Aorta (tissue), 5 donors: ENCODE results near the gene RNF224. TPM values are rescaled to one million over a fixed set of nuclear protein-coding genes. Genes with fewer than 3 reads are reported as not detected.

ENCODE experiments used
- ATAC-seq: fragments of 200-7000 bp; cut with Tn5 transposase; one replicate; pipeline ENCODE4 v1.9.1; 2022; ENCODE audit warnings: moderate library complexity; ENCODE audit not compliant: low FRiP score
- DNase-seq, 2 donors: peaks; one replicate each; pipeline ENCODE4 v3.0.0-alpha.2; 2020
- H3K27ac ChIP-seq, 2 donors: one replicate each; pipeline ENCODE4 v1.5.1; 2013; ENCODE audit warnings: low read length in 2 of 2, mild to moderate bottlenecking in 2 of 2, moderate library complexity in 2 of 2, control low read depth in 1 of 2, inconsistent platforms in 1 of 2, low read depth in 1 of 2
- H3K27me3 ChIP-seq, 2 donors: one replicate each; pipeline ENCODE4 v1.6.1; 2013; ENCODE audit warnings: control low read depth in 1 of 2, low read length in 1 of 2, mild to moderate bottlenecking in 1 of 2, moderate library complexity in 1 of 2; ENCODE audit not compliant: insufficient read depth in 2 of 2, control insufficient read depth in 1 of 2
- H3K36me3 ChIP-seq, 2 donors: one replicate each; pipeline ENCODE4 v1.6.1; 2013; ENCODE audit warnings: control low read depth in 1 of 2, low read length in 1 of 2, mild to moderate bottlenecking in 1 of 2; ENCODE audit not compliant: insufficient read depth in 2 of 2, control insufficient read depth in 1 of 2
- H3K4me1 ChIP-seq, 2 donors: one replicate each; pipeline ENCODE4 v1.6.1; 2013; ENCODE audit warnings: low read length in 2 of 2, control low read depth in 1 of 2, mild to moderate bottlenecking in 1 of 2, moderate library complexity in 1 of 2; ENCODE audit not compliant: insufficient read depth in 2 of 2, control insufficient read depth in 1 of 2
- H3K4me3 ChIP-seq, 2 donors: one replicate each; pipeline ENCODE4 v1.5.1; 2013; ENCODE audit warnings: low read length in 2 of 2, control low read depth in 1 of 2, mild to moderate bottlenecking in 1 of 2
- H3K9me3 ChIP-seq: one replicate; pipeline ENCODE4 v1.6.1; 2013; ENCODE audit warnings: mild to moderate bottlenecking, low read length; ENCODE audit not compliant: control insufficient read depth
- WGBS, 2 donors: extraction: QIAGEN DNeasy Blood & Tissue Kit; methylation state at CpG; one replicate each; pipeline ENCODE4 v1.1.7; 2013; 5-methylcytosine and 5-hydroxymethylcytosine counted together
- intact Hi-C, 2 donors: fragments of 100-400 bp; cut with DNase I; formaldehyde crosslinking; loops; one replicate each; pipeline versions ENCODE4 v1.14.2 to v1.15.0; 2022
- polyA plus RNA-seq, 2 donors: library from polyadenylated mRNA; stranded (reverse); fragments of 200-250 nt; gene quantifications; one replicate each; pipeline ENCODE4 v1.2.3, GENCODE V29; 2013
- total RNA-seq, 2 donors: library from RNA; stranded (reverse); fragmentation: NEBNext Ultra II Directional; extraction: Animal tissue kit (Norgen Biotek cat#: 25700); gene quantifications; one replicate each; pipeline ENCODE4 v1.2.1, GENCODE V29; 2021
- donor health status: healthy with polysubstance abuse.
- donor health status: Bipolar disorder and iron deficiency.
- donor health status: DM: no; HTN: no; CAD: no.
- donor health status: DM: no; HTN: no; CAD: no.
- donor health status: DM: yes; HTN: yes; CAD: no.

RNF224 gene
- total and polyA plus RNA-seq, 4 donors, result 0.08 to 0.25 TPM; not detected in 2

- H3K36me3 ChIP-seq, result peaks cover 0 to 4% of the 10 kb centered on the region in 2 donors
- H3K27me3 ChIP-seq, result no peaks in the 10 kb centered on the region
- DNase-seq, result no peak
- no peaks in the 10 kb centered on the region for H3K4me1 ChIP-seq
- intact Hi-C loops, result no loop called here
- WGBS, 2 donors, result 91 to 94% methylated on average over 48 of the region's 48 CpGs
- no peak for ATAC-seq
- H3K27ac ChIP-seq, result no peak overlapping the region
- H3K9me3 ChIP-seq, result no peaks in the 10 kb centered on the region
- no peak overlapping the region for H3K4me3 ChIP-seq
Observed at GRCh38 chr9:137184881-137185660, 42.2 kb upstream of the RNF224 start.

GRCh38 chr9:137185921-137186320 lies 41.4 kb upstream of the RNF224 start:
- DNase-seq (no peak), ATAC-seq (no peak)
- WGBS, 2 donors, result 91 to 92% methylated on average over 19 of the region's 19 CpGs
- Histone ChIP-seq H3K27me3 (no peaks in the 10 kb centered on the region), H3K4me1 (no peaks in the 10 kb centered on the region), H3K36me3 (peaks cover 0 to 4% of the 10 kb centered on the region in 2 donors), H3K27ac (no peak overlapping the region), H3K4me3 (no peak overlapping the region), H3K9me3 (no peaks in the 10 kb centered on the region)
- intact Hi-C loops, result no loop called here

- 81 to 83% methylated on average over 6 of the region's 6 CpGs for WGBS, 2 donors
- Histone ChIP-seq H3K4me3 (no peak overlapping the region), H3K27ac (no peak overlapping the region), H3K4me1 (no peaks in the 10 kb centered on the region), H3K36me3 (peaks cover 0 to 2% of the 10 kb centered on the region in 2 donors), H3K9me3 (no peaks in the 10 kb centered on the region), H3K27me3 (no peaks in the 10 kb centered on the region)
- intact Hi-C loops, result no loop called here
- ATAC-seq, result no peak
- DNase-seq, result no peak
Observed at GRCh38 chr9:137186385-137186784, 40.9 kb upstream of the RNF224 start.

DNA sequence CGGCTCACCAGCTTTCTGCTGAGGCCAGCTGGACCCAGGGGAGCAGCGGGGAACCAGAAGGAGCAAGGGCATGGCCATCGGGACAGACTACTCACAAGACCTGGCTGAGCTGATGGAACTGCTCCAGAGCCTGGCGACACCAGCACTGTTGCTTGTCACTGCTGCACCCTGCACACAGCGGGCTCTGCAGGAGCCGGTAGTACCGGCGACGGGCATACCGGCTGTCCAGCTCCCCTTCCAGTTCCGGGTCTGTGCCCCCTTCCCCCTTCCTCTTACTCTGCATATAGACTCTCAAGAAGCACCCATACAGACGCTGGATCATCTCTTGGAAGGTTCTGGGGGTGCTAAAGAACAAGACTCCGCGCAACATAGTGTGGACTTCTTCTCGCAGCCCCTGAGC lies 39.9 kb upstream of the RNF224 start:
- H3K27ac ChIP-seq, result no peak overlapping the region
- WGBS, 2 donors, result 81 to 84% methylated on average over 15 of the region's 15 CpGs
- H3K27me3 ChIP-seq, result no peaks in the 10 kb centered on the region
- DNase-seq (no peak), ATAC-seq (no peak)
- H3K4me1 ChIP-seq, result no peaks in the 10 kb centered on the region
- intact Hi-C loops, result no loop called here
- peak overlapping the region in 1 of 2 donors; percentile 74 for H3K4me3 ChIP-seq
- H3K9me3 ChIP-seq, result no peaks in the 10 kb centered on the region
- H3K36me3 ChIP-seq, result peaks cover 0 to 2% of the 10 kb centered on the region in 2 donors

GRCh38 chr9:137188086-137188489 lies 39.2 kb upstream of the RNF224 start:
- H3K4me1 ChIP-seq, result no peaks in the 10 kb centered on the region
- intact Hi-C loops, result no loop called here
- H3K4me3 ChIP-seq, result peak overlapping the region; percentile 63 to 74

DNA sequence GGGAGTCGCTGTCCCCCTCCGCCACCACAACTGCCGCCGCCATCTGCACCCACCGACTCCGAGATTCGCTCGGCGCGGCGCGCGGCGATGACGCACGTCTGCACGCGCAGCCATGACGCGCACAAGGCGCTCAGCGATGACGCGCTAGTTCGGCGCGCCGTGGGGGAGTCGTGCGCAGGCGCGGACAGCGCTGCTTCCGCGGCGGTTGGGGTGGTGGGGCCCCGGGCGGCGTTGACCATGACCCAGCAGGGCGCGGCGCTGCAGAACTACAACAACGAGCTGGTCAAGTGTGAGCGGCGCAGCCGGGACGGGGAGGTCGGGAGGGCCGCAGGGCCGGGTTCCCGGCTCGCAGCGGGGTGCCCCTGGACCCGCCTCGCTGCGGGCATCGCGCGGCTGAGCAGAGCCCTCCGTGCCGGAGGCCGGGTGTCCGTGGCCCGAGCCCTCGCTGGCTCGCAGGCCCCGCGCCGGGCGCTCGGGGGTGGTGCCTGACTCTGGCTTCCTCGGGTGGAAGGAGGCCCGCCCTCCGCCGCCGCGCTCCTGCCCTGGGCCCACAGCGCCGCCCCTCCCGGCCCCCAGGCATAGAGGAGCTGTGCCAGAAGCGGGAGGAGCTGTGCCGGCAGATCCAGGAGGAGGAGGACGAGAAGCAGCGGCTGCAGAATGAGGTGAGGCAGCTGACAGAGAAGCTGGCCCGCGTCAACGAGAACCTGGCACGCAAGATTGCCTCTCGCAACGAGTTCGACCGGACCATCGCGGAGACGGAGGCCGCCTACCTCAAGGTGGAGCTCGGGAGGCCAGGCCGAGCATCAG lies 38.6 kb upstream of the RNF224 start, which contains the start of the genes ANAPC2 and SSNA1:
Gene ANAPC2 (minus strand): TSS at position 71 of the 807 bp plus-strand sequence. CDS start 28 bp downstream, at position 43.
Gene SSNA1 (plus strand): TSS at position 187 of the 807 bp plus-strand sequence. CDS start 51 bp downstream, at position 238.
- ATAC-seq (peak; percentile 95), DNase-seq (peak; percentile 93 to 98)
- intact Hi-C loops, result no loop called here
- Histone ChIP-seq H3K4me1 (no peaks in the 10 kb centered on the region), H3K9me3 (no peaks in the 10 kb centered on the region), H3K27ac (peak within 1 kb of the TSS; percentile 34 to 72), H3K4me3 (peak within 1 kb of the TSS; percentile 71 to 74), H3K27me3 (no peaks in the 10 kb centered on the region), H3K36me3 (no peaks in the 10 kb centered on the region)
- WGBS, 2 donors, result 0 to 1% methylated on average over 75 to 98 of the region's 98 CpGs

More at GRCh38 chr9:137188086-137188489, 39.2 kb upstream of the RNF224 start:
- peak overlapping the region in 1 of 2 donors; percentile 29 for H3K27ac ChIP-seq
- WGBS, 2 donors, result 0% methylated on average over 16 to 31 of the region's 31 CpGs
- H3K36me3 ChIP-seq, result peaks cover 0 to under 1% of the 10 kb centered on the region in 2 donors
- no peaks in the 10 kb centered on the region for H3K9me3 ChIP-seq
- no peak for DNase-seq
- no peaks in the 10 kb centered on the region for H3K27me3 ChIP-seq
- no peak for ATAC-seq

GRCh38 chr9:137189297-137190295 lies 37.7 kb upstream of the RNF224 start:
- WGBS, 2 donors, result 26 to 35% methylated on average over 23 of the region's 23 CpGs
- Histone ChIP-seq H3K4me1 (no peaks in the 10 kb centered on the region), H3K27ac (peak overlapping the region in 1 of 2 donors; percentile 72), H3K9me3 (no peaks in the 10 kb centered on the region), H3K36me3 (no peaks in the 10 kb centered on the region), H3K27me3 (no peaks in the 10 kb centered on the region), H3K4me3 (peak overlapping the region; percentile 49 to 71)
- no peak for ATAC-seq
- intact Hi-C loops, result no loop called here
- no peak for DNase-seq

DNA sequence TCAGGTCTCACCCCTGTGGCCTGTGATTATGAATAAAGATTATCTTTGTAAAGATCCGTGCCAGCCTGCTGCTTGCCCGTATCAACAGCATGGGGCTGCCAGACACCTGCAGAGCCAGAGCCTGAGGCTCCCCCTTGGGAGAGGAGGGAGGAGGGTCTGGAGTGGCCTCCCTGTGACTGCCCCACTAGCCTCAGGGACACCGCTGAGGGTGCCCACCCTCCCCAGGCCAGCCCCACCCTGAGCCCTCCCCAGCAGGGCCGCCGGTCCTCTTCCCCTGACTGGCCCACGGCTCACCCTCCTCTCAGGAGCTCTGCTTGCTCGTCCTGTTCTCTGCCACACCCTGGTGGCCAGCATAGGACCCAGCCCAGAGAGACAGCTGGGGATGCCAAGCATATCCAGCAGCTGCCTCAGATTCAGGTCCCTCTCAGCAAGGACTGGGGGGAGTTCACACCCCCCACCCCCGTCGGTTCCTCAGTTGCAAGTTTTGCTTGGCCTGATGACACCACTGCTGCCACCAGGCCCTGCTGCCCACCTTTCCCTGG lies 36.9 kb upstream of the RNF224 start:
- Histone ChIP-seq H3K36me3 (no peaks in the 10 kb centered on the region), H3K9me3 (no peaks in the 10 kb centered on the region), H3K27ac (no peak overlapping the region), H3K27me3 (no peaks in the 10 kb centered on the region), H3K4me3 (no peak overlapping the region), H3K4me1 (no peaks in the 10 kb centered on the region)
- no peak for ATAC-seq
- WGBS, 2 donors, result 69% methylated on average over 6 to 9 of the region's 9 CpGs
- DNase-seq, result no peak
- intact Hi-C loops, result no loop called here
